ENCODE results near the gene PRSS8.

DNA sequence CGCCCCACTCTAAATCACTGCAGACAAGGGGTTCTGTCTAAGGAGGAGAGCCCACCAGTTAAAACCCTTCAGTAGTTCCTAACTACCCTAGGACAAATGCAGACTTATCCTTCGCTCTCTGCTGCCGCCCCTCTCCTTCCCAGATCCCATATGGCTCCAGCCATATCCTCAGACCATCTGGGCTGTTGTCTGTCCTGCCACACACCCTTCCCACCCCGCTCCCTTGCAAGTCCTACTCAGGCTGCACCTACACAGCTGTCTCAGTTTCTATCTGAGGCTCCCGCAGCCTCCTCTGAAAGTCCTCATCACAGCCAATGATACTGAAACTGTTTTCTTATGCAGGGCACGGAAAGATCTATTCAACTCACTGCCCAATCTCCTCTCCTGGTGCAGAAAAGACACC lies 28.1 kb downstream of the PRSS8 start:
- TF ChIP-seq GATA2 (IDR thresholded peaks at IDR 0.05; ENCODE audit: low read depth, low read length) (no peak), GATA3 (IDR thresholded peaks at IDR 0.05; ENCODE audit: low read depth, low read length) (no peak)
